Amniotic stem cell (primary cell): ENCODE data around the gene SLC39A12.

Experiments
- DNase-seq: peaks from one replicate; lab custom pipeline; 2025; lab: John Stamatoyannopoulos, UW

Gene SLC39A12

GRCh38 chr10:18059826-18060559 is 108.3 kb downstream of the SLC39A12 start:
- DNase-seq, result no peak

- DNase-seq, result no peak
Observed at GRCh38 chr10:18066947-18067346, 115.2 kb downstream of the SLC39A12 start.

GRCh38 chr10:18068401-18068800 is 116.7 kb downstream of the SLC39A12 start:
- DNase-seq, result no peak

DNA sequence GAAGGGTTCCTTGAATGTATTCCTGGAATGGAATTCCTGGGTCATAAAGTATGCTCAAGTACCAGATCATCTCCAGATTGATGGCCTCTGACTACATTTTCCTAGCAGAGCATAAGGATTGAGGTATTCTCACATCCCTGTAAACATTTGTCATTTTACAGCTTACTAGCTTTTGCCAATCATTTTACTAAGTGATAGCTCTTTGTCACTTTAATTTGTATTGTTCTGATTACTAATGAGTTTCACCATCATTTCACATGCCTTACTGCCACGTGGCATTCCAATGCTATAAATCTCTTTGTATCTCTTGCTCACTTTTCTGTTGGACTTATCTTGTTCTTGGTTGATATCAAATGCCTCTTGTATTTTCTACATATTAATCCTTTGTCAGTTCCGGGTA is 119.9 kb downstream of the SLC39A12 start:
- no peak for DNase-seq

DNA sequence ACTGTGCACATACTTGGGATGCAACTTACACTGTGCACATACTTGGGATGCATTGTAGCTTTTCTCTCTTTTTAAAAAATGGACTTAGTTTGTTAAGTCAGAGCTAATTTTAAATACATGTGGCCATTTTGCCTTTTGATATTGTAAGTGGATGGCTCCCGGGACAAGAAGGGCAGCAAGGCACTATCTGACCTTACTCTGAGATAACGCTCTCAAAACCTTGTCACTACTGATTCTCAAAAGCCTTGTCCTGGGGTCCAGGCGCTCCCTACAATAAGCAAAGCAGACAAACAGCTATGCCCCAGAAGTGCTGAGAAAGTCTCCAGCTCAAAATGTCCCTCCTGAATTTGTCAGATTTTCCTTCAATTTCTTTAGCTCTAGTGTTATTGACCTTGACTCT is 121.6 kb downstream of the SLC39A12 start:
- no peak for DNase-seq

- no peak for DNase-seq
Observed at GRCh38 chr10:18075881-18076280, 124.2 kb downstream of the SLC39A12 start.

- no peak for DNase-seq
Observed at GRCh38 chr10:18079665-18080295, 128.1 kb downstream of the SLC39A12 start.

- no peak for DNase-seq
Observed at GRCh38 chr10:18082381-18082780, 130.7 kb downstream of the SLC39A12 start.

DNA sequence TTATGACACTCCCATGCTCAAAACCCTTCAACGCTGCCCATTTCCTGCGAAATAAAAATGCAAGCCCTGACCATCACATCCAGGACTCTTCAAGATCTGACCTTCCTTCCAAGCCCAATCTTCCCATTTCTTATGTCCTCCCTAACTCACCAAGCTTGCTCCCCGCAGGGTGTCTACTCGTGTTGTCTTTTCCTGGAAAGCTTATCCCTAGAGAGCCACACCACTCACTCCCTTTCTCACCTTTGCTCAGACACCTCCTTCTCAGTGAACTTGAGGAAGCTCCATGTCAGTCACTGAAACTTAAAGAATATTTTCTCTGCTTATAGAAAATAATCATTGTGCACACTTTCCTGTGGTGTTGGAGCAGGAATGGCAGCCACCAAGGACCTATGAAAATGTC is 134.1 kb downstream of the SLC39A12 start:
- DNase-seq, result no peak

DNA sequence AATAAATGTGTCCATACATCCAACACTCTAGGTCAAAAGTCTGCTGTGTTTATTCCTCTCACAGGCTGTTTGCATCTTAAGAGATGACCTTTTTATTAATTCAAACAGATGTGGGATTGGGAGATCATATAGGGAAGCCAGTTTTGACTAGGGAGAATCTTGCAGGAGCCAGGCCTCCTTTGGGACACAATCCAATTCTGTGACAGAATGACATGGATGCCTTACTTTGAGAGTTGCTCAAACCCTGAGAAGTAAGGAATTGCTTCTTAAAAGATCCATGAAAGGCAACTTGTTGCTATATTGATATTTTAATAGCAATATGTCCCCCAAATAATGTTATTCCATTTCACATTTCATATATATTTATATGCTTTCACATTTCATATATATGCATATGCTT is 135.0 kb downstream of the SLC39A12 start:
- DNase-seq, result no peak

GRCh38 chr10:18087355-18087754 is 135.6 kb downstream of the SLC39A12 start:
- no peak for DNase-seq
